PFSK-1 (cell line): ENCODE results near the gene SLC29A1.

ENCODE experiments used
- POLR2AphosphoS5 ChIP-seq: IDR thresholded peaks from 2 replicates; pipeline ENCODE4 v1.6.1; 2012; ENCODE audit warnings: low read depth, mild to moderate bottlenecking, control low read depth, low read length, moderate library complexity
- REST ChIP-seq, 2 experiments: IDR thresholded peaks; 2 replicates each; pipeline versions ENCODE4 v1.6.1 to v1.8.0; 2011 to 2012; ENCODE audit warnings: low read depth in 2 of 2, low read length in 2 of 2, control low read depth in 1 of 2, inconsistent platforms in 1 of 2, mild to moderate bottlenecking in 1 of 2, moderate library complexity in 1 of 2; ENCODE audit not compliant: insufficient read depth in 1 of 2
- SIN3A ChIP-seq: IDR thresholded peaks from 2 replicates; pipeline ENCODE4 v1.6.1; 2012; ENCODE audit warnings: mild to moderate bottlenecking, low read length, moderate library complexity, borderline replicate concordance; ENCODE audit not compliant: insufficient read depth

DNA sequence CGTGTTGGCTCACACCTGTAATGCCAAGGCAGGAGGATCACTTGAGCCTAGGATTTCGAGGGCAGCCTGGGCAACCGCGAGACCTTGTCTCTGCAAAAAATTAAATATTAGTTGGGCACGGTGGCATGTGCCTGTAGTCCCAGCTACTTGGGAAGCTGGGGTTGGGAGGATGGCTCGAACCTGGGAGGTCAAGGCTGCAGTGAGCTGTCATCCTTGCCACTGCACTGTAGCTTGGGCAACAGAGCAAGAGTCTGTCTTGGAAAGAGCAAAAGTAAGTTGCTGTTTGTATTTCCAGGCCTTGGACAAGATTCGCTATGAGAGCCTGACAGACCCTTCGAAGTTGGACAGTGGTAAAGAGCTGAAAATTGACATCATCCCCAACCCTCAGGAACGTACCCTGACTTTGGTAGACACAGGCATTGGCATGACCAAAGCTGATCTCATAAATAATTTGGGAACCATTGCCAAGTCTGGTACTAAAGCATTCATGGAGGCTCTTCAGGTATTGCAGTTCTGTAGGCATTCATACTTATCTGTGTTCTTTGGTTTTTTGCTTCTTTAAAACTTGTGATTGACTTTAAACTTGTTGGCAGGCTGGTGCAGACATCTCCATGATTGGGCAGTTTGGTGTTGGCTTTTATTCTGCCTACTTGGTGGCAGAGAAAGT lies 25.8 kb downstream of the SLC29A1 start:
- TF ChIP-seq REST (IDR thresholded peaks at IDR 0.05; ENCODE audit: insufficient read depth in 1 of 2, low read depth in 2 of 2, low read length in 2 of 2) (no peak), POLR2AphosphoS5 (no peak), SIN3A (no peak)
